ENCODE results near the gene LRIG3.

Gene LRIG3

GRCh38 chr12:58882826-58883225 lies 37.5 kb downstream of the LRIG3 start:
- Histone ChIP-seq H3K27ac (replicated peaks) (no peak overlapping the region), H3K27me3 (ENCODE audit: insufficient read depth, poor library complexity, severe bottlenecking) (no peaks in the 10 kb centered on the region), H3K4me3 (replicated peaks; ENCODE audit: insufficient read depth, low read length) (no peak overlapping the region)
- no peak for TF ChIP-seq REST (IDR thresholded peaks at IDR 0.05; ENCODE audit: insufficient replicate concordance, low read depth)
- no peak for TF ChIP-seq SPI1 (IDR thresholded peaks at IDR 0.05; ENCODE audit: borderline replicate concordance, low read depth)
- no peak for TF ChIP-seq GABPA (IDR thresholded peaks at IDR 0.05; ENCODE audit: low read depth)
- TF ChIP-seq POLR2AphosphoS5 (IDR thresholded peaks at IDR 0.05; ENCODE audit: low read depth): no peak
- TF ChIP-seq CTCF (IDR thresholded peaks at IDR 0.05; ENCODE audit: insufficient read depth, low read length): no peak
- no peak for DNase-seq (ENCODE audit: low read depth in 1 of 2, low spot score in 1 of 2)

GRCh38 chr12:58881816-58882215 lies 38.5 kb downstream of the LRIG3 start:
- Histone ChIP-seq H3K4me3 (replicated peaks; ENCODE audit: insufficient read depth, low read length) (no peak overlapping the region), H3K27me3 (ENCODE audit: insufficient read depth, poor library complexity, severe bottlenecking) (no peaks in the 10 kb centered on the region), H3K27ac (replicated peaks) (no peak overlapping the region)
- TF ChIP-seq REST (IDR thresholded peaks at IDR 0.05; ENCODE audit: insufficient replicate concordance, low read depth) (no peak), GABPA (IDR thresholded peaks at IDR 0.05; ENCODE audit: low read depth) (no peak), POLR2AphosphoS5 (IDR thresholded peaks at IDR 0.05; ENCODE audit: low read depth) (no peak), CTCF (IDR thresholded peaks at IDR 0.05; ENCODE audit: insufficient read depth, low read length) (no peak), SPI1 (IDR thresholded peaks at IDR 0.05; ENCODE audit: borderline replicate concordance, low read depth) (no peak)
- DNase-seq (ENCODE audit: low read depth in 1 of 2, low spot score in 1 of 2): no peak

GRCh38 chr12:58880639-58881038 lies 39.7 kb downstream of the LRIG3 start:
- no peak overlapping the region for H3K4me3 ChIP-seq (replicated peaks; ENCODE audit: insufficient read depth, low read length)
- no peak overlapping the region for H3K27ac ChIP-seq (replicated peaks)
- no peak for TF ChIP-seq CTCF (IDR thresholded peaks at IDR 0.05; ENCODE audit: insufficient read depth, low read length)
- TF ChIP-seq POLR2AphosphoS5 (IDR thresholded peaks at IDR 0.05; ENCODE audit: low read depth): no peak
- TF ChIP-seq REST (IDR thresholded peaks at IDR 0.05; ENCODE audit: insufficient replicate concordance, low read depth): no peak
- TF ChIP-seq SPI1 (IDR thresholded peaks at IDR 0.05; ENCODE audit: borderline replicate concordance, low read depth): no peak
- TF ChIP-seq GABPA (IDR thresholded peaks at IDR 0.05; ENCODE audit: low read depth): no peak
- H3K27me3 ChIP-seq (ENCODE audit: insufficient read depth, poor library complexity, severe bottlenecking): no peaks in the 10 kb centered on the region
- DNase-seq (ENCODE audit: low read depth in 1 of 2, low spot score in 1 of 2): no peak
